Lower lobe of right lung (tissue), 2 donors: ENCODE results near the gene GSE1. TPM values are rescaled to one million over a fixed set of nuclear protein-coding genes. Genes with fewer than 3 reads are reported as not detected.

Experiments used
- ATAC-seq, 2 donors: fragments of 200-7000 bp; cut with Tn5 transposase; one replicate each; pipeline ENCODE4 v1.9.1; 2020 to 2022; ENCODE audit warnings: mild to moderate bottlenecking in 2 of 2, moderate library complexity in 2 of 2
- DNase-seq: peaks from one replicate; pipeline ENCODE4 v3.0.0-alpha.2; 2020
- H3K27ac ChIP-seq: fragments of 200-600 bp; one replicate; pipeline ENCODE4 v1.8.0; 2022
- H3K27me3 ChIP-seq: fragments of 200-600 bp; one replicate; pipeline ENCODE4 v1.8.0; 2022; ENCODE audit warnings: low read depth
- H3K36me3 ChIP-seq: fragments of 200-600 bp; one replicate; pipeline ENCODE4 v1.8.0; 2022; ENCODE audit warnings: mild to moderate bottlenecking
- H3K4me1 ChIP-seq: fragments of 200-600 bp; one replicate; pipeline ENCODE4 v1.8.0; 2022
- H3K4me3 ChIP-seq: fragments of 200-600 bp; one replicate; pipeline ENCODE4 v1.8.0; 2022; ENCODE audit warnings: mild to moderate bottlenecking
- H3K9me3 ChIP-seq: fragments of 200-600 bp; one replicate; pipeline ENCODE4 v1.8.0; 2022
- intact Hi-C: fragments of 100-400 bp; cut with DNase I; formaldehyde crosslinking; loops from one replicate; pipeline ENCODE4 v1.11.0; 2022
- total RNA-seq: library from RNA; stranded (reverse); fragmentation: NEBNext Ultra II Directional; extraction: Animal tissue kit (Norgen Biotek cat#: 25700); gene quantifications from one replicate; pipeline ENCODE4 v1.2.1, GENCODE V29; 2021
- TF ChIP-seq, protein P1 (sequence below): fragments of 200-600 bp; IDR thresholded peaks from one replicate; pipeline ENCODE4 v1.8.0; 2022; ENCODE audit warnings: antibody characterized with exemption, mild to moderate bottlenecking
- donor health status: DM: no; HTN: yes; CAD: no; lungs with severe emphysema.

GSE1 gene
- total RNA-seq, 1 donor from 2014 or later, result 85.2 TPM

DNA sequence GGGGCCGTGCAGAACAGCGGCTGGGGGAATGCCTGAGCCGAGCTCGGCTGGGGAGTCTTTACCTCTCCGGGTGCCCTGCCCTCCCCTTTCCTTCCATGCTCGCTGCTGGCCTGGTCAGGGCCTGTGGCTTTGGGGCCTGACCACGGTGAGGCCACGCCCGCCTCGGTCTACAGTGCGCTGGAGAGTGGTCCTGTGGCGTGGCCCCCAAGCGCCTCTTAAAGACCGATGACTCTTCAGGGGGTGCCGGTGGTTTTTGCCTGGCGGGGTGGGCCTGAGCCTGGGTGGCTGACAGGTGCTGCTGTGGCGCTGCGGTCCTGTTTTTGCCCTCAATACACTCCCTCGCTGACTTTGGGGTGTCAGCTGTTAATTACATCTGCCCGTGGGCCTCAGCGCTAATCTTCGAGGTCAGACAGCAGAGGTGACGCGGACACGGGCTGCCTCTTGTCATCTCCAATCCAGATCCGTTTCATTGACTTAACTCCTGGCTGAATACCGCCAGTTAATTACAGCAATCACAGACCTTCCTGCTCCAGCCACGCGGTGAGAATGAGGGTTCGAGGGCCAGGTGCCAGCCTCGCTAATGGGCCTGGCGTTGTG lies 29.7 kb downstream of the GSE1 start:
- Histone ChIP-seq H3K36me3 (peaks cover 23% of the 10 kb centered on the region), H3K9me3 (no peaks in the 10 kb centered on the region), H3K4me3 (no peak overlapping the region), H3K4me1 (peaks cover 34% of the 10 kb centered on the region), H3K27ac (no peak overlapping the region), H3K27me3 (no peaks in the 10 kb centered on the region)
- intact Hi-C loops, result no loop called here
- no peak for ATAC-seq
- TF ChIP-seq, protein P1, sequence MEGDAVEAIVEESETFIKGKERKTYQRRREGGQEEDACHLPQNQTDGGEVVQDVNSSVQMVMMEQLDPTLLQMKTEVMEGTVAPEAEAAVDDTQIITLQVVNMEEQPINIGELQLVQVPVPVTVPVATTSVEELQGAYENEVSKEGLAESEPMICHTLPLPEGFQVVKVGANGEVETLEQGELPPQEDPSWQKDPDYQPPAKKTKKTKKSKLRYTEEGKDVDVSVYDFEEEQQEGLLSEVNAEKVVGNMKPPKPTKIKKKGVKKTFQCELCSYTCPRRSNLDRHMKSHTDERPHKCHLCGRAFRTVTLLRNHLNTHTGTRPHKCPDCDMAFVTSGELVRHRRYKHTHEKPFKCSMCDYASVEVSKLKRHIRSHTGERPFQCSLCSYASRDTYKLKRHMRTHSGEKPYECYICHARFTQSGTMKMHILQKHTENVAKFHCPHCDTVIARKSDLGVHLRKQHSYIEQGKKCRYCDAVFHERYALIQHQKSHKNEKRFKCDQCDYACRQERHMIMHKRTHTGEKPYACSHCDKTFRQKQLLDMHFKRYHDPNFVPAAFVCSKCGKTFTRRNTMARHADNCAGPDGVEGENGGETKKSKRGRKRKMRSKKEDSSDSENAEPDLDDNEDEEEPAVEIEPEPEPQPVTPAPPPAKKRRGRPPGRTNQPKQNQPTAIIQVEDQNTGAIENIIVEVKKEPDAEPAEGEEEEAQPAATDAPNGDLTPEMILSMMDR, result no peak
- no peak for DNase-seq

DNA sequence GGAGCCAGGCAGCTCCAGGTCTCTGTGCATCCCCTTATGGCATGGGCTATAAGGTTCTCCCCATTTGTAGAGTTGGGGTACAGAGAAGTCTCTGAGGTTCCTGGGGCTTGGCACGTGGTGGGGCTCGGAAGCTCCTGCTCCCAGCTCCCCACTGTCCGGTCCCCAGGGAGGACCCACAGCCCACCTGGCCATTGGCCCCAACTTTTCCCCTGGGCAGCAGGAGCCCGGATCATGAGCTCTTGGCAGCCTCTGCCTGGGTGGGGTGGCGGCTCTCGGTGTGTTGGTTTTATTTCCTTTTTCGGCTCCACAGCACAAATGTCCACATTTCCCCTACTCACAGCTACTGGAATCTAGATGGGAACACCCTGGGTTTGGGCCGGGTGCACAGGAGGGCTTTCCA lies 30.5 kb downstream of the GSE1 start:
- peaks cover 29% of the 10 kb centered on the region for H3K36me3 ChIP-seq
- H3K9me3 ChIP-seq, result no peaks in the 10 kb centered on the region
- H3K27me3 ChIP-seq, result no peaks in the 10 kb centered on the region
- H3K4me3 ChIP-seq, result no peak overlapping the region
- TF ChIP-seq, protein P1, result no peak
- intact Hi-C loops, result no loop called here
- ATAC-seq (no peak), DNase-seq (no peak)
- peaks cover 34% of the 10 kb centered on the region for H3K4me1 ChIP-seq
- no peak overlapping the region for H3K27ac ChIP-seq

DNA sequence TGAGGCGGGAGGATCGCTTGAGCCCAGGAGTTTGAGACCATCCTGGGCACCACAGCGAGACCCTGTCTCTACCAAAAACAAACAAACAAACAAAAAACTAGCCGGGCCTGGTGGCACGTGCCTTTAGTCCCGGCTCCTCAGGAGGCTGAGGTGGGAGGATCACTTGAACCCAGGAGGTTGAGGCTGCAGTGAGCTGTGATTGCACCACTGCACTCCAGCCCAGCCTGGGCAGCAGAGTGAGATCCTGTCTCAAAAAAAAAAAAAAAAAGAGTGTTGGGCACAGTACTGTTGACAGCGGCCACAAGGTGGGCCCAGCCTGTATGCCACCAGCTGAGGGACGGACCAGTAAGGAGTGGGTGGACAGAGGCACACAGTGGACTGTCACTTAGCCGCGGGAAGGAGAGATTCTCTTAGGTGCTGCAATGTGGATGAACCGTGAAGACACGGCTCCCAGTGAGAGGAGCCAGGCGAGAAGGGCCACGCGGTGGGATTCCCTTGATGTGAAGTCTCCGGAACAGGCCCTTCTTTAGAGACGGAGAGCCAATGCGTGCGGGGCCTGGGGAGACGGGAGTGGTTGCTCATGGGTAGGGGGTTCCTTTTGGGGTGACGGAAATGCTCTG lies 31.1 kb downstream of the GSE1 start:
- H3K4me3 ChIP-seq, result no peak overlapping the region
- no peaks in the 10 kb centered on the region for H3K27me3 ChIP-seq
- no peaks in the 10 kb centered on the region for H3K9me3 ChIP-seq
- no peak overlapping the region for H3K27ac ChIP-seq
- H3K4me1 ChIP-seq, result peaks cover 34% of the 10 kb centered on the region
- no peak for DNase-seq
- TF ChIP-seq, protein P1, result no peak
- peaks cover 35% of the 10 kb centered on the region for H3K36me3 ChIP-seq
- ATAC-seq, result no peak
- intact Hi-C loops, result no loop called here

DNA sequence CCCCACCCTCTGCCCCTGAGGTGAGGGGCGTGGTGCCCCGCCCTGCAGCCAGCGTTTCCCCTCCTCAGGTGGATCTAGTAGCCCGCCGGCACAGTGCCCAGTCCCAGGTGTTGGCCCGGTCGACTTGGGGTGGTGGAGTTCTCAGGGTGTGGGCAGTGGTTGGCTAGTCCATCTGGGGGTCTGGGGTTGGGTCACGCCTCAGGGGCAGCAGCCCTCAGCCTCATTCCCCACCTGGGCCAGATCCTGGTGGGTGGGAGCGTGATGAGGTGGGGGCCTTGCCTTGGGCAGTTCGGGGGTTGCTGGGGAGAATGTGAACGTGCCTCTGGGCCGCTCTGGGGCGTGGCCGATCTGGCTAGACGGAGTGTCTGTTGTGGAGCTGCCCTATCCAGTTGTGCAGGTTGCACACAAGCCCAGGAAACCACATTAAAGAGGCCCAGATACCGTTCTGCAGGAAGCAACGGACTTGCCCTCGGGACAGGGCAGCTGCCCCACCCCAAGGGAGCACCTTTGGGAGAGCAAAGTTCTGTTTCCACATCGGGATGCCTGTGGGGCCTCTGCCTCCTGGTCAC lies 32.0 kb downstream of the GSE1 start:
- Histone ChIP-seq H3K4me3 (no peak overlapping the region), H3K36me3 (peaks cover 42% of the 10 kb centered on the region), H3K9me3 (no peaks in the 10 kb centered on the region), H3K27me3 (no peaks in the 10 kb centered on the region), H3K27ac (no peak overlapping the region), H3K4me1 (peaks cover 34% of the 10 kb centered on the region)
- no peak for DNase-seq
- intact Hi-C loops, result no loop called here
- ATAC-seq, result peak in 1 of 2 donors; percentile 11
- TF ChIP-seq, protein P1, result no peak

DNA sequence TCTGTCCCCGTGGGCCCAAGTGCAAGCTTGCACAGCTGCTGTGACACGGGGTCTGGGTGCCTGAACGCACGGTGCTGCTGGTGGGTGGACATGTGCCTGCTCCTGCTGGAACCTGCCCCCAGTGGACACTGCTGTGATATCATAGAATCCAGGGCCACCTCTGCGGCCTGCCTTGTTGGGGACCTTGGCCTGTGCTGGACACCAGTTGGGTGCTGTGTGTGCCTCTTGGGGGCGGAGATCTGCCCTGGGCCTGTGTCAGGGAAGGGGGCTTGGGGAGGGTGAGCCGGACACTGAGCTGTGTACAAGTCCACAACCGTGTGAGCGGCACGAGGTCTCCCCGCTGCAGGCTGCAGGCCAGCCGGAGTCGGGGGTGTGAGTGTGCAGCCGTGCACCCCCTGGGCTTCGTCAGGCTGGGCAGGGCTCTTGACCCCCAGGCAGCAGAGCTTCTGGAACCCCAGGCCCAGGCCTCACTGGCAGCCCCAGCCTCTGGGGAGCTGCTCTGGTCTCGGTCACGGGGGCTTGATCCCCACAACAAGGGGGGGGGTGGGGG lies 33.3 kb downstream of the GSE1 start:
- ATAC-seq (no peak), DNase-seq (no peak)
- Histone ChIP-seq H3K27ac (no peak overlapping the region), H3K4me3 (no peak overlapping the region), H3K36me3 (peaks cover 40% of the 10 kb centered on the region), H3K4me1 (peaks cover 34% of the 10 kb centered on the region), H3K9me3 (no peaks in the 10 kb centered on the region), H3K27me3 (no peaks in the 10 kb centered on the region)
- TF ChIP-seq, protein P1, result no peak
- intact Hi-C loops, result no loop called here
